HG03558 (cell line): Measurements from ENCODE around the gene SPACDR.
"Not testable (repeated sequence)": the region's sequence is repeated elsewhere in the genome, so short reads cannot be mapped to it uniquely, and the experiment has no call there.

Experiments used
- ATAC-seq: cut with Tn5 transposase; IDR thresholded peaks from one replicate; pipeline ENCODE4 v1.9.1; 2021; ENCODE audit warnings: moderate number of reproducible peaks; ENCODE audit not compliant: unreplicated experiment; ENCODE audit errors: extremely low read depth

Gene SPACDR

DNA sequence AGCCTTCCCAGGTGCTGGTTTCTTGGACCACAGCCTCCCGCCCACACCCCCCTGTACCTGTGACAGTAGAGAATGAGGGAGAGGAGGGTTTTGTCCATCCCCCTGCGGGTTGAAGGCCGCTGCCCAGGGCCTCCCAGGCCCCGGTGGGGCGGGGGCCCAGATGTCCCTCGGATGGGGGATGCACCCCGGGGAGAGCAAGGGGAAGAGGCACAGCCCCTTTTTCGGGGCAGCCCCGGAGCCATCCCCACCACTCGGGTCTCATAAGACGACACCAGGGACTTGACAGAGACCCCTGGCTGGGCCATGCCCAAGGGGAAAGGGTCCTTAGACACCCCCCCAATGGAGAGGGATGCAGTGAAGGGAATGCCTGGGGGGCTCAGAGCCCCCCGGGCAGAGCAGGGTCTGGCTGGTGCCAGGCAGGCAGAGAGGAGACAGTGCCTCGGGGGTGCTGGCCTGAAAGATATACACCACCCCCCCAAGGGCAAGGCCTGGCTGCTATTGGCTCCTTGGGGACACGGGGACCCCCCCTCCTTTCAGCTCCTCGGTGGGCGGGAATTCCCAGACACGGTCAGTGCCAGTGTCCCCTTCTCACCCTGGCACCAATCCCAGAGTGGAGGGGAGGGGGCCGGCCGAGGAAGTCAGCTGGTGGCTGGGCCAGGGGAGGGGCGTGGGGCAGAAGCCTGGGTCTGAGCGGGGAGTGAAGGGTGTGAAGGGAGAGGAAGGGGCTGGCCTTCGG lies 3.7 kb upstream of the SPACDR start:
- ATAC-seq: no peak

DNA sequence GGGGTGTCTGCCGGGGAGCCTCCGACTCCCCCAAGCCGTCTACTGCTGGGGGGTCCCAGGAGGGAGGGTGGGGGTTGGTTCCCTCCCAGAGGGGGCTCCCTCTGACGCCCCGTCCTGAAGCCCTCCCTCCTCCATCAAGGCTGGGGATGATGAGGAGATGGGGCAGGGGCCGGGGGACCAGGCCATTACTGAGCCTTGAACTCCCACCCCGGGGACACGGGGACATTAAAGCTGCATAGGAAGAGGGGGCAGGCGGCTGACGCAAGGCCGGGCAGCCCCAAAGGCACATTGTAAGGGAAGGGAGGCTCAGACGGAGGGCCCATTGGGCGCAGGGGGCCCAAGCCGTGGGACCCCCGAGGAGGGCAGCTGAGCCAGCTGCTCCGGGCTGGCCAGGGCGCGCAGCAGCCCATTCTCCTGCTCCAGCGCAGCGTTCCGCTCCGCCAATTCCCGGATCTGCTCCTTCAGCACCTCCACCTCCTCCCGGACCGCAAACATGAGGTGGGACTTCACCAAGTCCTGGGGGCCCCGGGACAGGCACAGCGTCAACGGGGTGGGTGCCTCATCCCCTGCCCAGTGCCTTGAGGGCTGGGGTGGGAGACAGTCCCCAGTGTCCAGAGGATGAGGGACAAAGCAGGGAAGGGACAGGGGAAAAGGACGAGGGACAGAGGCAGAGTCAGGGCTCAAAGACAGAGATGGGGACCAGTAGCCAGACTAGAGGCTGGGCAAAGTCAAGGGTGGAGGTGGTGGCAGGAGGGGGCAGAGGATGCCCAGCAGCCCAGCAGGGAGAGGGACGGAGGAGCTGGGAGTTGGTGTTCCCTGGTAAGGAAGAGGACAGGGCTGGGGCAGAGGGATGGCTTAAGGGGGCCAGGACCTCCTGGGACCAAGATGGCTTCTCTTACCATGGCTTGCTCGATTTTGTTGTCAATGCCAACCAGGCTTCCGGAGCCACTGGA lies 2.9 kb upstream of the SPACDR start:
- ATAC-seq: no peak

DNA sequence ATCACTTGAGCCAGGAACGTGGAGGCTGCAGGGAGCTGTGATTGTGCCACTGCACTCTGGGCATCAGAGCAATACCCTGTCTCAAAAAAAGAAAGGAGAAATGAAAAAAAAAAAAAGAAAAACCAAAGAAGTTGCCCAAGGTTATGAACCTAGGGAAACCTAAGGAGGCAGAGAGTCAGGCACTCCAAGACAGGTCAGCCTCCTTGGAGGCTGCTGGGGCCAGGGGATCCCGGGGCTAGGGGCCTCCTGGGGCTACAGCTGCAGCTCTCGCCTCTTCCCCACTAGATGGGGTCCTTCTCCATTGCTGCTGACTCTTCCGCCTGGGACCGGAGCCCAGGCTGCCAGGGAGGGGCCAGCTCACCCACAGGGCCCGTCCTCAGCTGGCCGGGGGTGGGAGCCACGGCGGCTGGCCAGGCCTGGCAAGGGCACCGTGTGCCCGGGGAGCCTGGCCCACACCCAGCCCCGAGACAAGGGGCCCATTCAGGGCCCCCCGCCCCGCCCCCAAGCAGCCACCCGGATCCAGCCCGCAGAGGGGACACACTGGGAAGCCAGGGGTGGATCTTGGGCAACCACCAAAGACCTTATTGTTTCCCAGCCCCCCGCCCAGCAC lies 1.7 kb upstream of the SPACDR start:
- no peak for ATAC-seq

DNA sequence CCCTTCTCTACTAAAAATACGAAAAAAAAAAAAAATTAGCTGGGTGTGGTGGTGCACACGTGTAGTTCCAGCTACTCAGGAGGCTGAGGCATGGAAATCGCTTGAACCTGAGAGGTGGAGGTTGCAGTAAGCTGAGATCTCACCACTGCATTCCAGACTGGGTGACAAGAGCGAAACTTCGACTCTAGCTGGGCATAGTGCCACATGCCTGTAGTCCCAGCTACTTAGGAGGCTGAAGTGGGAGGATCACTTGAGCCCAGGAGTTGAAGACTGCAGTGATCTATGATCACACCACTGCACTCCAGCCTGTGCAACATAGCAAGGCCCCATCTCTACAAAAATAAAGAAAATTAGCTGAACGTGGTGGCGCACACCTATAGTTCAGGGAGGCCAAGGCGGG lies 1.2 kb upstream of the SPACDR start:
- no peak for ATAC-seq

DNA sequence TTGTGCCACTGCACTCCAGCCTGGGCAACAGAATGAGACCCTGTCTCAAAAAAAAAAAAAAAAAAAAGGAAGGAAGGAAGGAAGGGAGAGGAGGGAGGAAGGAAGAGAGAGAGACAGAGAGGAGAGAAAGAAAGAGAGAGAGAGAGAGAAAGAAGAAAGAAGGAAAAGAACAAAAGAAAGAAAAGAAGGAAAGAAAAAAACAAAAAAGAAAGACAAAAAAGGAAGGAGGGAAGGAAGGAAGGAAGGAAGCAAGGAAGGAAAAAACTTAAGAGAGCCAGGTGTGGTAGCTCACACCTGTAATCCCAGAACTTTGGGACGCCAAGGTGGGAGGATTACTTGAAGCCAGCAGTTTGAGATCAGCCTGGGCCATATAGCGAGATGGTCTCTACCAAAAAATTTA lies 731 bp upstream of the SPACDR start:
- no peak for ATAC-seq

DNA sequence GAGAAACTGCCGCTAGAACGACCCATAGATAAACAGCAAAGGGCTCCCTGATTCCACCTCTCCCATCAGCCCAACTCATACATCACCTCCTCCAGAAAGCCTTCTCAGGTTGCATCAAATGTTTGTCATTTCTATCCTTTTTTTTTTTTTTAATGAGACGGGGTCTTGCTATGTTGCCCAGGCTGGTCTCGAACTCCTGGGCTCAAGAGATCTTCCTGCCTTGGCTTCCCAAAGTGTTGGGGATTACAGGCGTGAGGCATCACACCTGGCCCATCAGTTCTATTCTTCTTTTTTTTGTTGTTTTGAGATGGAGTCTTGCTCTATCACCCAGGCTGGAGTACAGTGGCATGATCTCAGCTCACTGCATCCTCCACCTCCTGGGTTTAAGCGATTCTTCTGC lies 7.0 kb downstream of the SPACDR start:
- no peak for ATAC-seq

DNA sequence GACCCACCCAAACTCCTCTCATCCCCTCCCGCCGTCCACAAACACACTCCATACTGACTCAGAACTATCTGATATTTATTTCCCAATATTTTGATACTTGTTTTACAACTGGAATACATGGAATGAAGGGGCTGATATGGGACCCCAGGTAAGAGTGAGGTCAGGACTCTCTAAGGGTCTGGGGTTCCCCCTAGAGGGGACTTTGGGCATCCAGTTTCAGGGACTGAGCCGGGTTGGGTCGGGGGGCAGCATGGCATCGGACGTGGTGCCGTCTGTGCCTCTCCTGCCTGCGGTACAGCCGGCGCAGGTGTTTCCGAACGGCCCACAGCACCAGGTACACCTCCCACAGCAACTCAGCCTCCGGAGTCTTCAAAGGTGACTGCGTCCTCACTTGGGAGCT lies 7.5 kb downstream of the SPACDR start:
- no peak for ATAC-seq

DNA sequence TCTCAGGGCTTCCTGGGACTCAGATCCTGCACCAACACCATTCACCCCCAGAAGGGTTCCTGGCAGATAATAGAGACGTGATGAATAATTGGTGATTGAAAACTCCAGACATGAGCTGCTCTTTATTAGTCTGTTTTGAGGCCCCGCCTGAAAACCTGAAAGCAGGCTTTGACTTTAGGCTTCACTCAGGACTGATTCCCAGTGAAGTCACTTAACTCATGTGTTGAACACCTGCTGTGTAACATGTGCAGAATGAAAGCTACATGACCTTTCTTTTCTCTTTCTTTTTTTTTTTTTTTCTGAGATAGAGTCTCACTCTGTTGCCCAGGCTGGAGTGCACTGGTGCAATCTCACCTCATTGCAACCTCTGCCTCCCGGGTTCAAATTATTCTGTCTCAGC lies 8.9 kb downstream of the SPACDR start:
- ATAC-seq: no peak

DNA sequence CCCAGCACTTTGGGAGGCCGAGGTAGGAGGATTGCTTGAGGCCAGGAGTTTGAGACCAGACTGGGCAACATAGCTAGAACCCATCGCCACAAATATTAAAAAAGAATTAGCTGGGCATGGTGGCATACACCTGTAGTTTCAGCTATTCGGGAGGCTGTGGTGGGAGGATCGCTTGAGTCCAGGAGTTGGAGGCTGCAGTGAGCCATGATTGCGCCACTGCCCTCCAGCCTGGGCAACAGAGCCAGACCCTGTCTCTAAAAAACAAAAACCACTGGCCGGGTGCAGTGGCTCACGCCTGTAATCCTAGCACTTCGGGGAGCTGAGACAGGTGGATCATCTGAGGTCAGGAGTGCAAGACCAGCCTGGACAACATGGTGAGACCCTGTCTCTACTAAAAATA lies 10.2 kb downstream of the SPACDR start:
- ATAC-seq: not testable (repeated sequence)

DNA sequence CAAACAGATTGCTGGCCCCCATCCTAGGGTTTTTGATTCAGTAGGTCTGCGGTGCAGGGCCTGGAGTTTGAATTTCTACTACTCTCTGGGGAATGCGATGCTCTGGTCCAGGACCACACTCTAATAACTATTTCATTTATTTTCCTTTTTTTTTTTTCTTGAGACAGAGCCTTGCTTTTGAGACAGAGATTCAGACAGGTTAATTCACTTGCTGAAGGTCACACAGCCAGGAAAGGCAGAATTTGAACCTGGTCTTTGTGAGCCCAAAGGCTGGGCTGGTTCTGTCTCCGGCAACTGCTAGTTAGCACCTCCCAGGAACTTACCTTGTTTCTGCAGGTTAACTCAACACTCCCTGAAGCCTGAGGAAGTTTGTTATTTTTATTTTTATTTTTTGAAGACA lies 11.5 kb downstream of the SPACDR start:
- ATAC-seq: no peak

DNA sequence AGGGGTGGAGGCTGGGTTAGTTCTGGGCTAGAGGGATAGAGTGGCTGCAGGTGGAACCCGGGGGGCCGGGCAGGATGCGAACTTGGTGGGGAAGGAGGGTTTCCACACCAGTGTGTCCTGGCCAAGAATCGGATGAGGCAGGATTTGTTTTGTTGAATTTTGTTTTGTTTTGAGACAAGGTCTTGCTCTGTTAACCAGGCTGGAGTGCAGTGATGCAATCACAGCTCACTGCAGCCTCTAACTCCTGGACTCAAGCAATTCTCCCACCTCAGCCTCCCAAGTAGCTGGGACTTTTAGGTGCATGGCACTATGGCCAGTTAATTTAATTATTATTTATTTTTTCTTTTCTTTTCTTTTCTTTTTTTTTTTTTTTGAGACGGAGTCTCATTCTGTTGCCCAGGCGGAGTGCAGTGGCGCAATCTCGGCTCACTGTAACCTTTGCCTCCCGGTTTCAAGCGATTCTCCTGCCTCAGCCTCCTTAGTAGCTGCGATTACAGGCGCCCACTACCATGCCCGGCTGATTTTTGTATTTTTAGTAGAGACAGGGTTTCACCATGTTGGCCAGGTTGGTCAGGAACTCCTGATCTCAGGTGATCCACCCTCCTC lies 14.8 kb downstream of the SPACDR start:
- ATAC-seq: no peak

DNA sequence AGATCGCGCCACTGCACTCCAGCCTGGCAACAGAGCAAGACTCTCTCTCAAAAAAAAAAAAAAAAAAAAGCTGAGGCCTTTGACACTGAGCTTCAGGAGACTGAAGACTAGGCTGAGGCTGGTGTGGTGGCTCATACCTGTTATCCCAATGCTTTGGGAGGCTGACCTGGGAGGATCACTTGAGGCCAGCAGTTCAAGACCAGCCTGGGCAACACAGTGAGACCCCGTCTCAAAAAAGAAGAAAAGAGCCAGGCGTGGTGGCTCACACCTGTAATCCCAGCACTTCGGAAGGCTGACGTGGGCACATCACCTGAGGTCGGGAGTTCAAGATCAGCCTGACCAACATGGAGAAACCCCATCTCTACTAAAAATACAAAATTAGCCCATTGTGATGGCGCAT lies 16.7 kb downstream of the SPACDR start:
- ATAC-seq: not testable (repeated sequence)

DNA sequence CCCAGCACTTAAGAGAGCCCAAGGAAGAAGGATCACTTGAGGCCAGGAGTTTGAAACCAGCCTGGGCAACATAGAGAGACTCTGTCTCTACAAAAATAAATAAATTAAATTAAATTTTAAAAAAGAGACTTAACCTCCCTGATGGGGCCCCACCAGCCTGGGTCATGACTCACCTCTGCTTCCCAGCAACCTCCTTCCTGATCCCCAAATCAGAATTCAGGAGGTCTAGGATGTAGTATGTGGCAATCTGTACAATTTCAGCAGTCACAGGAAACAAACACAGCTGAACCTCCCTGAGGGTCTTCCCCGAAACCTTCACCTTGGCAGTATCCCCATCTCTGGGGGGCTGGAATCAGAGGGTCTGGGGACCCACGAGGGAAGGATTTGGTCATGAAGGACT lies 18.0 kb downstream of the SPACDR start:
- no peak for ATAC-seq

DNA sequence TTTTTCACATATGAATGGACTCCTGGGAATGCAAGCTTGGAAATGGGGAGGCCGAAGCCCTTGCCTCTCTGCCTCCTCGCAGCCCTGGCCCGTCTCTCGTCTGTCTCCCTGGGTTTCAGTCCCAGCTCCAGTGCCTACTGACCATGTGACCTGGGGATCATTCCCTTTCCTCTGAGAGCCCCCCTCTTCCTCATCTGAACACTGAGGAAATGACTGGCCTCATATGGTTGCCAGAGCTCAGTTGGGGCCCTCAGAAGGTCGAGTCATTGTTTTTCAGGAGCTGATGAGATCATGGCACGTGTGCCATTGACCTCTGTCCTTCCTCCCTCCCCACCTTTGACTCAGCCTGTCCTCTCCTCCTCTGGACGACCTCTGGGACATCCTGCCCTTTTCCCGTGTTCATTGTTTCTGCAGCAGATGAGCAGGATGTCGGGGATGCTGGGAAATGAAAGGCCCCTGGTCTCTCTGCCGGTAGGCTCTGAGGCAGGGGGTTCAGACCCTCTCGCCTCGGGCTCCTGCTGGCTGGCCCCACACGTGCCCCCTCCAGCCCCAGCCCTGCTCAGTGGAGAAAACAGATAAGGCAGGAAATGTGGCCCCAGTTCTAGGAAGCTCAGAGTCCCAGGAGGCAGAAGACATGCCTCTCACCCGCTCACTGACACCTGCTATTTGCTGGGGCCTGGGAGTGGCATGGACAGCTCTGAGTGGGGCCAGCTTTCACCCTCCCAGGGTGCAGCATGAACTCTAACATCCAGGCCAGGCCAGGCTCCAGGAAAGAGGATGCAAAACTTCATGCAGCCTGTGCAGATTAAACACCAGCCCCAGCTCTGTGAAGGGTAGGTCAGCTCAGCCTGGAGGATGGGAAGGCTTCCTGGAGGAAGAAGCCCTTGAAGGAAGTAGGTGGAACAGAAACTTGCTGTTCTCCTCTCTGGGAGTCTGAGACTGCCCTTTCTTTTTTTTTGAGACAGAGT lies 19.5 kb downstream of the SPACDR start:
- ATAC-seq: no peak

DNA sequence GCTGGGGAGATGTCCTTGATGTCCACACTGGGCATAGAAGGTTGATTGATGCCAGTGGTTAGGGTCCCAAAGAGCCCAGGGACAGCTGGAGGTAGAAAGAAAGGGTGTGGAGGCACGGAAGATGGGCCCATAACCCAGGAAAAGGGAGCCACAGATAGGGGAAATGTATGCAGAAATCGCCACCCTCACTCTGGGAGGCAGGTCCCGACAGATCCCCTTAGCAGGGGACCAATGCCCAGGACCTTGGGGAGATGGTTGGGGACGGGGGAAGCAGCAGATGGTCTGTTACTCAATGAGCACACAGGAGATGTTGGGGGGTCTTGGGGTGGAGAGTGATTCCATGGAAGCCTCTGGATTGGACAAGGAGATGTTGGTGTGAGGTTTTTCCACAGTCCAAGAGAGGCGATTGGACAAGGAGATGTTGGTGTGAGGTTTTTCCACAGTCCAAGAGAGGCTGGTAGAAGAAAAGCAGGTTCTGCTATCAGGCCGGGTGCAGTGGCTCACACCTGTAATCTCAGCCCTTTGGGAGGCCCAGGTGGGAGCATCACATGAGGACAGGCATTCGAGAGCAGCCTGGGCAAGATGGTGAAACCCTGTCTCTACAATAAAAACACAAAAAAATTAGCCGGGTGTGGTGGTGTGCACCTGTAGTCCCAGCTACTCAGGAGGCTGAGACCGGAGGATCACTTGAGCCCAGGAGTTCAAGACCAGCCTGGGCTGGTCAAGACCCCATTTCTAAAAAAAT lies 20.8 kb downstream of the SPACDR start:
- no peak for ATAC-seq

DNA sequence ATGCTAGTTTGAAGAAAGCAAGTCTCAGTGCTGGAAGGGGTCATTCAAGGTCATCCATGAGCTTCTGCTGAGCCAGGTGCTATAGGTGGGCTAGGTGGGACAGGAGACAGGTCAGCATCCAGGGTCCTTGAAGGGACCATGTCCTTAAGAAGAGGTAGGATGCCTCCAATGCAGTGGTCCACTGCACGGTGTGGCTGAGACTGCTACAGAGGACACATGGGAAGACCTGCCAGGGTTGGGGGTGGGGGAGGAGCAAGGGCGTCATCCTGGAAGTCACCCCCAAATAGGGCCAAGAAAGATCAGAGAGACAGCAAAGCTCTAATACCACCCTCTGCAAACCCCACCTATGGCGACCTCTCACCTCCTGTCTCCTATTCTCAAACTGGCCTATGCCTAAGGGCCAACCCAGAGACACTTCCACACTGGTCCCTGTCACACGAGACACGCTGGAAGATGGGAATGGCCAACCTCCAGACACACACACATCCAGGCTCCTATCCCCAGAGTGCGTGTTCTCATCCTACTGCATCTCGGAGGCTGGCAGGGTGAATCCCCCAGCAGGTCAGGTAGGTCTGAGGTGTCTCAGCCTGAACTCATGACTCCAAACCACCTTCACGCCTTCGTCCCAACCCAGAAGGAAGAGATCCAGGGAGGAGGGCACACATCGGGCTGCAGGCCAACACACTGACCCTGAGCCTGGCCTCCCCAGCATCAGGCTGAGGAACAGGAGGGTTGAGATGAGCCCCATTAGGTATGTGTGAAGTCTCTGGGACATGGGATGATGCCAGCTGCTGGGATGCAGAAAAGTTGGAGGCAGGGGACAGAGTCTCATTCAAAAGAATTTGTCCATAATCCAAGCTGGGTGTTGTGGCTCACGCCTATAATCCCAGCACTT lies 22.2 kb downstream of the SPACDR start:
- no peak for ATAC-seq

DNA sequence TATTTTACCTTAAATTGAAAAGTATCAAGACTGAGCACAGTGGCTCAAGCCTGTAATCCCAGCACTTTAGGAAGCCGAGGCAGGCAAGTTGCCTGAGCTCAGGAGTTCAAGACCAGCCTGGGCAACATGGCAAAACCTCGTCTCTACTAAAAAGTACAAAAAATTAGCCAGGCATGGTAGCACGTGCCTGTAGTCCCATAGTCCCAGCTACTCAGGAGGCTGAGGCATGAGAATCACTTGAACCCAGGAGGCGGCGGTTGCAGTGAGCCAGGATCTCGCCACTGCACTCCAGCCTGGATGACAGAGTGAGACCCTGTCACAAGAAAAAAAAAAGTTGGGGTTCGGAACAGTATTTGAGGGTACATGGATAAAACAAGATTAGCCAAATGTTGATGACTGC lies 24.8 kb downstream of the SPACDR start:
- not testable (repeated sequence) for ATAC-seq

DNA sequence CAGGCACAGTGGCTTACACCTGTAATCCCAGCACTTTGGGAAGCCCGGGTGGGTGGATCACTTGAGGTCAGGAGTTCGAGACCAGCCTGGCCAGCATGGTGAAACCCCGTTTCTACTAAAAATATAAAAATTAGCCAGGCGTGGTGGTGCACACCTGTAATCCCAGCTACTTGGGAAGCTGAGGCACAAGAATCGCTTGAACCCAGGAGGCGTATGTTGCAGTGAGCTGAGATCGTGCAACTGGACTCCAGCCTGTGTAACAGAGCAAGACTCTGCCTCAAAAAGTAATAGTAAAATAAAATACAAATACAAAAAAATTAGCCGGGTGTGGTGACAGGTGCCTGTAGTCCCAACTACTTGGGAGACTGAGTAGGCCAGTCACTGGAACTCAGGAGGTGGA lies 25.3 kb downstream of the SPACDR start:
- not testable (repeated sequence) for ATAC-seq
